ENCODE data around the gene LY6G5C.

LY6G5C gene

GRCh38 chr6:31664790-31665500 is 15.9 kb downstream of the LY6G5C start, which contains the start of gene GPANK1:
Gene GPANK1, minus strand, starts transcription at chr6:31664997. Its CDS starts 519 bp downstream, at chr6:31664478.
- peaks cover 32 to 49% of the 10 kb centered on the region in 2 donors for H3K36me3 ChIP-seq (ENCODE audit: control insufficient read depth in 1 of 2, insufficient read depth in 2 of 2, low read length in 2 of 2)
- H3K27me3 ChIP-seq (ENCODE audit: low read depth, low read length), result no peaks in the 10 kb centered on the region
- no peaks in the 10 kb centered on the region for H3K9me3 ChIP-seq (ENCODE audit: control insufficient read depth in 1 of 2, low read length in 2 of 2)
- peak within 1 kb of the TSS; percentile 98 for H3K27ac ChIP-seq (ENCODE audit: low read length)
- peak within 1 kb of the TSS; percentile 83 to 94 for H3K4me3 ChIP-seq (ENCODE audit: low read depth in 1 of 2, low read length in 2 of 2)
- peaks cover 6 to 45% of the 10 kb centered on the region in 2 donors for H3K4me1 ChIP-seq (ENCODE audit: control insufficient read depth in 1 of 2, insufficient read depth in 2 of 2, low read length in 2 of 2)

GRCh38 chr6:31663961-31664789 is 16.7 kb downstream of the LY6G5C start:
- peak overlapping the region; percentile 83 to 94 for H3K4me3 ChIP-seq (ENCODE audit: low read depth in 1 of 2, low read length in 2 of 2)
- H3K9me3 ChIP-seq (ENCODE audit: control insufficient read depth in 1 of 2, low read length in 2 of 2), result no peaks in the 10 kb centered on the region
- H3K4me1 ChIP-seq (ENCODE audit: control insufficient read depth in 1 of 2, insufficient read depth in 2 of 2, low read length in 2 of 2), result peaks cover 12 to 53% of the 10 kb centered on the region in 2 donors
- peak overlapping the region; percentile 98 for H3K27ac ChIP-seq (ENCODE audit: low read length)
- H3K36me3 ChIP-seq (ENCODE audit: control insufficient read depth in 1 of 2, insufficient read depth in 2 of 2, low read length in 2 of 2), result peaks cover 25 to 41% of the 10 kb centered on the region in 2 donors
- no peaks in the 10 kb centered on the region for H3K27me3 ChIP-seq (ENCODE audit: low read depth, low read length)

- Histone ChIP-seq H3K27ac (ENCODE audit: low read length) (peak overlapping the region; percentile 98), H3K36me3 (ENCODE audit: control insufficient read depth in 1 of 2, insufficient read depth in 2 of 2, low read length in 2 of 2) (peaks cover 17 to 33% of the 10 kb centered on the region in 2 donors), H3K4me1 (ENCODE audit: control insufficient read depth in 1 of 2, insufficient read depth in 2 of 2, low read length in 2 of 2) (peaks cover 19 to 61% of the 10 kb centered on the region in 2 donors), H3K4me3 (ENCODE audit: low read depth in 1 of 2, low read length in 2 of 2) (peak overlapping the region; percentile 83 to 94), H3K27me3 (ENCODE audit: low read depth, low read length) (no peaks in the 10 kb centered on the region), H3K9me3 (ENCODE audit: control insufficient read depth in 1 of 2, low read length in 2 of 2) (no peaks in the 10 kb centered on the region)
These were observed 17.5 kb downstream of the LY6G5C start for GRCh38 chr6:31663126-31663960.

GRCh38 chr6:31662124-31662723 is 18.6 kb downstream of the LY6G5C start:
- Histone ChIP-seq H3K27ac (ENCODE audit: low read length) (peak overlapping the region; percentile 4), H3K9me3 (ENCODE audit: control insufficient read depth in 1 of 2, low read length in 2 of 2) (no peaks in the 10 kb centered on the region), H3K4me1 (ENCODE audit: control insufficient read depth in 1 of 2, insufficient read depth in 2 of 2, low read length in 2 of 2) (peaks cover 28 to 64% of the 10 kb centered on the region in 2 donors), H3K4me3 (ENCODE audit: low read depth in 1 of 2, low read length in 2 of 2) (no peak overlapping the region), H3K27me3 (ENCODE audit: low read depth, low read length) (no peaks in the 10 kb centered on the region), H3K36me3 (ENCODE audit: control insufficient read depth in 1 of 2, insufficient read depth in 2 of 2, low read length in 2 of 2) (peaks cover 14 to 29% of the 10 kb centered on the region in 2 donors)

GRCh38 chr6:31661262-31662123 is 19.4 kb downstream of the LY6G5C start:
- Histone ChIP-seq H3K4me1 (ENCODE audit: control insufficient read depth in 1 of 2, insufficient read depth in 2 of 2, low read length in 2 of 2) (peaks cover 28 to 57% of the 10 kb centered on the region in 2 donors), H3K27me3 (ENCODE audit: low read depth, low read length) (no peaks in the 10 kb centered on the region), H3K4me3 (ENCODE audit: low read depth in 1 of 2, low read length in 2 of 2) (peak overlapping the region; percentile 83 to 99), H3K9me3 (ENCODE audit: control insufficient read depth in 1 of 2, low read length in 2 of 2) (no peaks in the 10 kb centered on the region), H3K36me3 (ENCODE audit: control insufficient read depth in 1 of 2, insufficient read depth in 2 of 2, low read length in 2 of 2) (peaks cover 16 to 27% of the 10 kb centered on the region in 2 donors), H3K27ac (ENCODE audit: low read length) (peak overlapping the region; percentile 98)

DNA sequence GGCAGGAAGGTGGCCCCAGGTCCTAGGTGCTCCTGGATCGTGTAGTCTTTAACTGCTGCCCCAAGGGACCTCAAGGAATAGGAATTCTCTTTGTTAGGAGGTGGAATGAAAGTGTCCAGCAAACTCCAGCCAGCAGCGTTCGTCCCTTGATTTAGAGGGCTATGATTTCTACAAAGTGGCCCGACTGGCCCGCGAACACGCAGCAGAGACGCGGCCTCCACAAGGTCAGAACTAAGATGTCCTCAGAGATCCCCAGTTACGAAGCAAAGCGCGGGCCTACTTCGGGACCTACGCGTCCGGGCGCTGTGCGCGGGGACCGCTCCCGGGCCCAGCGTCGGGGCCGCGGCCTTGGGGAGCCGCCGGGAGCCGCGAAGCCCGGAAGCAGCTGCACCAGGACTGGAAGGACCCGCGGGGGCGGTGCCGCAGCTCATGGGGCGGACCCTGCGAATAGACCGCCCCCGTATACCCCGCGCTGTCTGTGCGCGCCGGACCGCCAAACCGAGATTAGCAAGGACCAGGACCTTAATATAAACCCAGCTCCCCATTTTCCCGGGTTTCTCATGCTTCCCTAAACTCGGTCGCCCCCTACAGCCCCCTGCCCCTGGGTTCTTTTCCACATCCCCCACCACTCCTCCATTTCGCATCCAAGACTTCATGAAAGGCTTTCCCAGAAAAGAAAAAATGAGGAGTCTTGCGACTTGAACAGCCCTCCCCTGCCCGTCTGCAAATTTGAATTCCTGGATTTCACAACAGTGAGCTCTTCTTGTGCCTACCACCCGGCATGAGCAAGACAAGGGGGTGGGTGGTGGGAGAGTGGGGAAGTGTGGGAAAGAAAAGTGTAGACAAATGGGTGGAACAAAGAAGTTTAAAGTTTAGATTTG is 20.2 kb downstream of the LY6G5C start, which contains the start of gene C6orf47:
C6orf47 (minus strand) TSS at position 398 of the 881 bp plus-strand sequence. CDS start 831 bp downstream, outside the sequence.
- Histone ChIP-seq H3K4me1 (ENCODE audit: control insufficient read depth in 1 of 2, insufficient read depth in 2 of 2, low read length in 2 of 2) (peaks cover 28 to 55% of the 10 kb centered on the region in 2 donors), H3K9me3 (ENCODE audit: control insufficient read depth in 1 of 2, low read length in 2 of 2) (no peaks in the 10 kb centered on the region)

GRCh38 chr6:31659649-31660380 is 21.1 kb downstream of the LY6G5C start:
- Histone ChIP-seq H3K4me1 (ENCODE audit: control insufficient read depth in 1 of 2, insufficient read depth in 2 of 2, low read length in 2 of 2) (peaks cover 28 to 55% of the 10 kb centered on the region in 2 donors), H3K9me3 (ENCODE audit: control insufficient read depth in 1 of 2, low read length in 2 of 2) (no peaks in the 10 kb centered on the region), H3K27me3 (ENCODE audit: low read depth, low read length) (no peaks in the 10 kb centered on the region), H3K4me3 (ENCODE audit: low read depth in 1 of 2, low read length in 2 of 2) (peak overlapping the region; percentile 83 to 99), H3K27ac (ENCODE audit: low read length) (peak overlapping the region; percentile 98), H3K36me3 (ENCODE audit: control insufficient read depth in 1 of 2, insufficient read depth in 2 of 2, low read length in 2 of 2) (peaks cover 16 to 34% of the 10 kb centered on the region in 2 donors)

More for the DNA sequence above, 20.2 kb downstream of the LY6G5C start, which contains the start of gene C6orf47:
- Histone ChIP-seq H3K27me3 (ENCODE audit: low read depth, low read length) (no peaks in the 10 kb centered on the region), H3K4me3 (ENCODE audit: low read depth in 1 of 2, low read length in 2 of 2) (peak within 1 kb of the TSS; percentile 83 to 99), H3K36me3 (ENCODE audit: control insufficient read depth in 1 of 2, insufficient read depth in 2 of 2, low read length in 2 of 2) (peaks cover 16 to 35% of the 10 kb centered on the region in 2 donors), H3K27ac (ENCODE audit: low read length) (peak within 1 kb of the TSS; percentile 98)

GRCh38 chr6:31658983-31659648 is 21.8 kb downstream of the LY6G5C start:
- H3K27ac ChIP-seq (ENCODE audit: low read length), result peak overlapping the region; percentile 98
- peaks cover 16 to 34% of the 10 kb centered on the region in 2 donors for H3K36me3 ChIP-seq (ENCODE audit: control insufficient read depth in 1 of 2, insufficient read depth in 2 of 2, low read length in 2 of 2)
- no peaks in the 10 kb centered on the region for H3K9me3 ChIP-seq (ENCODE audit: control insufficient read depth in 1 of 2, low read length in 2 of 2)

More at GRCh38 chr6:31658983-31659648, 21.8 kb downstream of the LY6G5C start:
- Histone ChIP-seq H3K4me1 (ENCODE audit: control insufficient read depth in 1 of 2, insufficient read depth in 2 of 2, low read length in 2 of 2) (peaks cover 25 to 53% of the 10 kb centered on the region in 2 donors), H3K4me3 (ENCODE audit: low read depth in 1 of 2, low read length in 2 of 2) (peak overlapping the region; percentile 83 to 99), H3K27me3 (ENCODE audit: low read depth, low read length) (no peaks in the 10 kb centered on the region)
